ENCODE data around the gene IFT122.
"Not testable (repeated sequence)": the region's sequence is repeated elsewhere in the genome, so short reads cannot be mapped to it uniquely, and the experiment has no call there.

IFT122 gene

DNA sequence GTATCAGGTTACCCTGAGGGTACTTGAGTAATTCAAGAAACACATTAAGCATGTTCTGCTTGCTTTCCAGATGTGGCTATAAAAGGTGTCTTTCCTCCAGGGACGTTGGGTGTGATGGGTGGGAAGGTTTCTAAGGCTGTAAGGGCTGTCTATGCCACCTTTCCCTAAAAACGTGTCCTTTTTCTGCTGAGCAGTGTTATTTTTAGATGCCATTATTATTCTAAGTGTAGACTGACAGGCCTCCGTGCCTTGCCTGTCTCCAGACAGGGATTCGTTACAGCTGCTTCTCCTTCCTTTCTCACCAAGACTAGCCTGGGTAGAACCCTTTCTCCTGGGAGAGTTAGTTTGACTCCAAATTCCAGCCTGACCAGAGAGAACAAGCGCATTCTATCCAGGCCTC is 61.6 kb downstream of the IFT122 start:
- no peak for DNase-seq

DNA sequence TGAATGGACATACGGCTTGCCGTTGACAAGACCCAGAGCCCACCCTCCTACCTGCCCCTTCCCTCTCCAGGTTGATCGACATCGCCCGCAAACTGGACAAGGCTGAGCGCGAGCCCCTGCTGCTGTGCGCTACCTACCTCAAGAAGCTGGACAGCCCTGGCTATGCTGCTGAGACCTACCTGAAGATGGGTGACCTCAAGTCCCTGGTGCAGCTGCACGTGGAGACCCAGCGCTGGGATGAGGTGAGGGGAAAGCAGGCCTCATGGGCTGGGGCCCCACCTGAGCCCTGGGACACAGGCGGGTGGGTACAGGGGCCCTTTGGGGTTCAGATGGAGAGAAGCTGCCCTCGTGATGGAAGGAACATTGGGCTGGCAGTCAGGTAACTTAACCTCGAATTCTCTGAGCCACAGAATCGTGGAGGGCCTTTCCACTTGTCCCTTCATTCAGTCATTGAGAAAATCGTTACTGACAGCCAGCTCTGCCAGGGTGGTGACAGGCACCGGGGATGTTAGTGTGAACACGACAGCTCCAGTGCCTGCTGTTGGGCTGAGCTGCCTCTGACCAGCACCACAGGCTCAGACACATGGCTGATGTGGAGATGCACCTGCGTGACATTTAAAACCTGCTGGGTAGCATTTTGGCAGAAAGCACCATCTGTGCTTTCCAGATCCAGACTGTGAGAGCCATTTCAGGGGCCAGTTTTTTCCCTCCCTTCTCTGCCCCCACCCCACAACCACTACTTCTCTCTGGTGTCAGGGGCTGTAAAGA is 62.8 kb downstream of the IFT122 start:
- DNase-seq: peak; percentile 86 to 95

DNA sequence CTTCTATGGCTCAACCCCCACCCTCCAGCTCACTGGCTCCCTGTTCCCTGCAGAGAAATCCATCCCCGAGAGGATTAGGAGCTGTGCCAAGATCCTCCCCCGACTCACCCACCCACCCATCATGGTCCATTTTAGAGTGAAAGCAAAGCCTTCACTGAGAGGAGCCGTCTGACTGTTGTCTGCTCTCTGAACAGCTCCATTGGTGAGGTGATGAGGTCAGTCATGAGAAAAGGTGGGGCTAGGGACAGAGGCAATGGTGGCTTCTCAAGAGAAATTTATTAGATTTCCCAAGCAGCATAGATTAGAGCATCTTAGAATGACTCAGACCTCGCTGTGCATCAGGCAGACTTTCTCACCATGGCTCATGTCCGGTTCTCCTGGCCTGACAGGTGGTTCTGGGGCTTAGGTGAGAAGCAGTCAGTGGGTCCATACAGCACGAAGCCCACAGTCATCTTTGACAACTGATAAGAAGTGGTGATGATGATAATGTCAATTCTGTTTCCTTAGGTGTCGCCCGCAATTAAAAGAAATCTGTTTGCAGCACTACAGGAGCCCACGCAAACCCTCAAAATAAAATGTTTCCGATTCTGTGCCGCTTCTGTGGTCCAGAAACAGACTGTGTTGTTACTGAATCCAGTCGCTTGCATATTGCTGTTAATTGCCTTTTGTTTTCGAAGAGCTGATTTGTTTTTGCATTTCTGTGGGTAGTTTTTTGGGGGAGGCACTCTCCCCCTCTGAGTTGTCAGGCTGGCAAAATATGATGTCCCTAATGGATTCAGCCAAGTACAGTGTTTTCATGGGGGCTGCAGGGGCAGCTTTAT is 63.7 kb downstream of the IFT122 start:
- DNase-seq: peak; percentile 89 to 95

DNA sequence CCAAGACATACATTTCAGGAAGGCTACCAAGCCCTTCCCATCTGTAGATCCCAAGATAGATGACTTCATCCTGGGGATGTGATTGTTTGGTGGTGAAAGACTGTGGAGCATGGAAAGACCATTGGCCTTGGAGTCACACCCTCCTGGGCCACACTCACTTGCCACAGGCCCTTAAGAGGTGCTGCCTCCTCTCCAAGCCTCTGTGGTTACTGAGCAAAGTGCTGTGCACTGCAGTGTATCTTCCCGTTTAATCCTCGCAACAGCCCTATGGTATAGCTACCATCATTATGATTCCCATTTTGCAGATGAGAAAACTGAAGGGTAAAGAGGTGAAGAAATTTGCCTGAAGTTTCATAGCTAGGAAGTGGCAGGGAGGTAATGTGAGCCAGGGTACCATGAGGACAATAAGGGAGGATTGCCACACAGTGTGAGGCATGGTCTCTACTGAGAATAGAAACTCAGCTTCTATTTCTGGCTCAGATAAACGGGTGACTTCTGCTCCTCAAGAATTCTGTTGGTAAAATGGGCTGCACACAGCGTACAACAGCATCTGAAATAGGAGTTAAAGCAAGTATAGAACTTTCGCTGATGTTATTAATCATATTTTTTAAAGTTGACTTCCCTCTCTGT is 64.6 kb downstream of the IFT122 start:
- DNase-seq: no peak

DNA sequence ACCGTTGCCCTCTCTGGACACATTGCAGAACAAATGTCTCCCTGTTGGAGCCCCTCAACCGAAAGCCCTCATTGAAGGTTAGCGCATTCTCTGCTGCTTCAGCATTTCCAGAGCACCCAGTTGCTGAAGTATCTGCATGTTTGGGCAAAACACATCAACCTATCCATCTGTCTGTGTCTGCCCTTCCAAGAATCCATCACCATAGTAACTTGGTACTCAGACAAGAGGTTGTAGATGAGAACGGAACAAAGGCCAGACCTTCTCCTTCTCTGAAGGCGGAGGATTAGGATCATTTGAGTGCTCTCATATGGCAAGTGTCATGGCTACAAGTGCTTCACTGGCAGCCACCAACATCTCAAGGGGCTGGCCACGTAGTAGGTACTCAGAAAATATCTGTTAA is 65.3 kb downstream of the IFT122 start:
- DNase-seq: peak in 1 of 2 experiments; percentile 28

DNA sequence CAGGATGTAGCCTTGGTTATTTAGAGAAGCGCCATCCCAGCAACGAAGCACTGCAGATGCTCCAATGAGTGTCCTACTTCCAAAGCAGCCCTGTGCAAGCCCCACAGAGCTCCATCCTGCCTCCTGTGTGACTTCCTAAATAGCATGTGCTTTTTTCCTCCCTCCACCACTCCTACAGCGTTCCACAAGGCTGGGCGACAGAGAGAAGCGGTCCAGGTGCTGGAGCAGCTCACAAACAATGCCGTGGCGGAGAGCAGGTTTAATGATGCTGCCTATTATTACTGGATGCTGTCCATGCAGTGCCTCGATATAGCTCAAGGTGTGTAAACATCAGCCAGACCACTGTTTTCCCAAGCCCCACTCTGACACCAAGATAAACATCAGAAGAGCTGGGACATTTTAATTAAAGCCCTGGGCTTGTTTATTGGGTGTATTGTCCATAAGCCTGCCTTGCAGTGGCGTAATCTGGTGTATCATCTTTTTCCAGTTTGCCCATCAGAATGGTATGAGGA is 66.3 kb downstream of the IFT122 start:
- peak; percentile 93 to 99 for DNase-seq

DNA sequence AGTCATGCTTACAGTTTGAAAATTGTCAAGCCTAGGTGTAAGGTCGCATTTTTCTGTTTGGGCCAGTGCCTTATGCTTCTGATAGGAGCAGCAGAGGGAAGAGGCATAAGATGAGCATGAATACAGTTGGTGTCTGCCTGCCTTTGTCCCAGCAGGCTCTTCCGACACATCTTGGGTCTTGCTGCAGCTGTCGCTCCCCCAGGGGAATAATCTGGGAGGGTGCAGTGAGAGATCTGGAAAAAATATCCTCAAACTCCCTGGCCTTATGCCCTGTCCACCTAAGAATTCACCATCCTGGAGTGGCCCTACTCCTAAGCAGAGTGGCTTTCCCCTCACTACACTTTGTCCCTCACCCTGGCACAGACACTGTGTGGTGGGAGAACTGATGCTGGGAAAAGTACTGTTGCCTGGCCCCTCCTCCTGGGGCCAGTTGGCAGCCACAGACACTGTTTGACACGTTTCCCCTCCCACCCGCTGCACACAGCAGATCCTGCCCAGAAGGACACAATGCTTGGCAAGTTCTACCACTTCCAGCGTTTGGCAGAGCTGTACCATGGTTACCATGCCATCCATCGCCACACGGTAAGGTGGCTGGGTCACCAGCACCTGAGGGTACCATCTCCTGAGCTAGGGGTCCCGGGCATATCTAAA is 67.3 kb downstream of the IFT122 start:
- peak; percentile 69 to 84 for DNase-seq

DNA sequence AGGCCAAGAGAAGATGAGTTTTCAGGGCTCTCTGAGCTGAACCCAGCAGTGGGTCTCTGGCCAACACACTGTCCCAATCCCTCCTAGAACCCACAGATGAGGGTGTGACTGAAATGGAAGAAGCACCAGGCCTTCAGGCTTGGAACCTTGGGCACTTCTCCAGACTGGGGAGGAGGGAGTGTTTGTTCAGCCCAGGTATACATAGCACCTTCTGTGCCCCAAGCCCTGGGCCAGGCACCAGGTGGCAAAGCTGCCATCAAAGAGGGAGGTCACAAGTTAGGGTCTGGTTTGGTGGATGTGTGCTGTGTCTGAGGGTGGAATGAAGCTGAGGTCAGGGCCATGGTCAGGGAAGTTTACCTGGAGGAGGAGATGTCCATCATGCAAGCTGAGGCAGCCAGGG is 72.6 kb downstream of the IFT122 start:
- no peak for DNase-seq

DNA sequence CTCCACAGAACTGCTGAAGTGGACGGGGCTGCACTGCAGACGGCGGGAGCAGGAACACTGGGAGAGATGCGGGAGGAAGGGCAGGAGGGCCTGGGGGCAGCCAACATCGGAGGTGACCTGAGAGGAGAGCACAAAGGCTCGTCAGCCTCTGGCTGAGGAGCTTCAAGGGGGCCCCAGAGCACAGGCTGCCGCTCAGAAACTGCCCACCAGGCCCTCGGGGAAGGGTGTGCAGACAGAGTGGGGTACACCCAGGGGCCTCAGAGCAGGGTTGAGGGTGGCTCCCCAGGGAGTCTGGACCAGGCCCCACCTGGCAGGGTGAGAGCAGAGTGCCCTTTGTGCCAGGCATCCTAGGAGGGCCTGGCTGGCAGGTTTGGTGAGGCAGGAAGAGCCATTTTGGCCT is 73.7 kb downstream of the IFT122 start:
- no peak for DNase-seq

DNA sequence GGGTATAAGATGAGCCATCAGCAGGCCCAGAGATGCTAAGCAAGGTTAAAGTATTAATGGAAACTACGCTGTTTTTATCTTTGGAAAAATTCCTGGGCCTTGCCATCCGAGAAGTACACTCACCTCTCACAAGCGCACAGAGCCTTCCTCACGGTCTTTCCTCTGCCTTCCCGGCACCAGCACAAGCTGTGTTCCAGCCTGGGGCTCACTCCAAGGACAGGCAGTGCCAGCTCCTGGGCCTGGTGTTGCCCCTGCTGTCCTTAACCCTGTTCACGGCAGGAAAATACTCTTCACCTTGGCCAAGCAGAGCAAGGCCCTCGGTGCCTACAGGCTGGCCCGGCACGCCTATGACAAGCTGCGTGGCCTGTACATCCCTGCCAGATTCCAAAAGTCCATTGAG is 74.1 kb downstream of the IFT122 start:
- DNase-seq: no peak

DNA sequence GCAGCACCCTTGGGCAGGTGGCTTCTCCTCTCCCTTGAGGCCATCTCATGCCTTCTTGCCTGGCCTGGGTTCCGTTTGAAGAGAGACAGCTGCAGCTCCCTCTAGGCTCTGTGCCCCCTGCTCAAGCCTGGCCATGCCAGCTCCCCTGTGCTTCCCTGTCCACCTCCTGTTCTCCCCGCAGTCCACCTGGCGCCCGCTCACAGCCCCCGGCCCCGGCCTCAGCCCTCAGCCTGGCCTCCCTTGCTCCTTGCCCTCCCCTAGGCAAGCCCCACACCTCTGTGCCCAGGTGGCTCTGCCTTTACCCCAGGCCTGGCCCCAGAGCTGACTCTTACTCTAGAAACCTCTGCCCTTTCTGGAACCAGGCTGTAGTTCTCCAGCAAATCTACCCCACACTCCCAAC is 74.5 kb downstream of the IFT122 start:
- DNase-seq: no peak

DNA sequence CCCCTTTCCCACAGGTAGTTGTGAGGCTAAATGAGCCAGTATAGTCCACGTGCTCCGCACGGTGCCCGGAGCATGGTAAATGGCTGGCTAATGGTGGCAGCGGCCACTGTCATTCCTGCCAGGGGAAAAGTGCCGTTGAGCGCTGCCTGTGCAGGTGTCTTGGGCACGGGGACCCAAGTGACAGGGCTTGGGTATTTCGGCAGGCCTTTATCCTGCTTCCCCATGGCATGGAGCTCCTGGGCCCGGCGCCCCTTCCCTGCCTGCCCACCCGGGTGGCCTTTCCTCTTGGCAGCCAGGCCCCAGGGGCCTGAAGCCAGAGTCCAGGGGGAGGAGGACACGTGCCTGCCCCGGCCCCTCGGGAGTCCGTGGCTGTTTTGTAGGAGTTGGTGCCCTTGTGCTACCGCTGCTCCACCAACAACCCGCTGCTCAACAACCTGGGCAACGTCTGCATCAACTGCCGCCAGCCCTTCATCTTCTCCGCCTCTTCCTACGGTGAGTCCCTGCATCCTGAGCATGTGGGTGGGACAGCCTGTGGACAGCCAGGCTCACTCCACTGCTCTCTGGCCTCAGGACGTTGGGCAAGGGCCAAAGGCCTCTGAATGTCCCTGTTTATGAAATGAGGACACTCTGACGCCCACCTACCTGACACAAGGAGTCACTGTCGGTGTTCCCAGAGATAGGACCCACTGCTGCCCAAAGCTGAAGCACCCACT is 75.2 kb downstream of the IFT122 start:
- not testable (repeated sequence) for DNase-seq

DNA sequence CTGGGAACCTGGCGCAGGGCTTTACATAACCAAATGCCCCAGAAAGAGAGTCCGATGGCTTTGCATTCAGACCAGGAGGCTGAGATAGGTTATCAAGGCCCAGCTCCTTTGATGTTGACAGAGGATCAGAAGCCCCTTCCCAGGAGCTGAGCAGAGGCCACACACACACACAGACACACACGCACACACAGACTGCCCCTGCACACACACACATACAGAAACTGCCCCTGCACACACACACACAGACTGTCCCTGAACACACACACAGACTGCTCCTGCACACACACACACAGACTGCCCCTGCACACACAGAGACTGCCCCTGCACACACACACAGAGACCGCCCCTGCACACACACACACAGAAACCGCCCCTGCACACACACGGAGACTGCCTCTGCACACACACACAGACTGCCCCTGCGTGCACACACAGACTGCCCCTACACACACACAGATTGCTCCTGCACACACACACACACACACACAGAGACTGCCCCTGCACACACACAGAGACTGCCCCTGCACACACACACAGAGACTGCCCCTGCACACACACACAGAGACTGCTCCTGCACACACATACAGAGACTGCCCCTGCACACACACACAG is 75.9 kb downstream of the IFT122 start:
- not testable (repeated sequence) for DNase-seq

DNA sequence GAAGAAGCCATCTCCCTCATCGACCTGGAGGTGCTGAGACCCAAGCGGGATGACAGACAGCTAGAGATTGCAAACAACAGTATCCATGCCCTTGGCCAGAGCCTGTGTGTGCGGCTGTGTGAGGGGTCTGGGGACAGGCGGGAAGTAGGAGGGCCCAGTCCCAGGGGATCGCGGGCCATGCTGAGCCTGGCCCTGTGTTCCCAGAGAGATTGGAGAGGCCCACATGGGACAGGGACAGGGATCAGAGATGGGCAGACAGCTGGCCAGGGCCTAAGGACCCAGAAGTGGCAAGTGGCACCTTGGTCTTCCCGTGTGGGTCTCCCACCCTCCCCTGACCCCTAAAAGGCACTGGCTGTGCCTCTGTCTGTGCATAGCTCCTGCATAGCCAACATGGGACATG is 77.5 kb downstream of the IFT122 start:
- DNase-seq: no peak

DNA sequence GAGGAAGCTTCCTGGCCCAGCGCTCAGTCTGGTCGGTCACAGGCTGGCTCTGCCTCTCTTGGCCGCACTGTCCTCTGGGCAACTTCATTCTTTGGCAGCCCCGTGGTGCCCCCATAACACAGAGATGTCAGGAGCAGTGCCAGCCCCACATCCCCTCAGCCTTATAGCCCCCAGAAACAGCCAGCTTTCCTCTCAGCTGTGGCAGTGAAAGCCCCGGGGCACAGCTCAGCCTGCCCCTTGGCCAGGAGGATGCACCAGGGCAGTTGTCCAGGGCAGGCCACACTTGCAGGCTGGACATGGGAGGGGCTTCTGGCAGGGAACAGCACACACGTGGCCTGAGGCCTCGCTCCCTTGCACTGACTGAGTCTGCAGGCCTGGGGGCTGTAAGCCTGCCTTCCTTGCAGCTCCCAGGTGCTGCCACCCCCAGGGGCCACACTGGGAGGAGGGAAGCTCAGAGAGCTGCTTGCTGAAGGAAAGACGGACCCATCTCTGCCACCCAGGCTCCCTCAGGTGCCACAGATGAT is 78.1 kb downstream of the IFT122 start:
- DNase-seq: no peak

DNA sequence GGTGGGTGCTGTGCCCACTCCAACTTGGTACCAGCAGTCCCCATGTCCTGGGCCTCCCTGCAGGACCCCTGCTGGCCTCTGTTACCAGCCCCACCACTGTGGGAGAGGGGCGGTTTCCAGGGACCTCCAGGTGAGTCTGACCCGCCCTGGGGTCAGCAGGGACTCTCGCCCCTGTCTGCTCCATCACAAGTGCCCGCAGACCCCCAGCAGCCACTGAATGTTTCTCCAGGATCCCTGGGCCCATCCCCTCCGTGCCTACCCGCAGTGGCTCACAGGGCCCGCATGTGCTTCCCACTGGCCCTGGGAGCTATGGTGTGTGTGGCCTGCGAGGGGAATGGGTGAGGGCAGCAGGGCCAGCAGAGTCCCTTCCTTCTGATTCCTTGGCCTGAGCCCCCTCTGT is 78.6 kb downstream of the IFT122 start:
- DNase-seq: no peak

DNA sequence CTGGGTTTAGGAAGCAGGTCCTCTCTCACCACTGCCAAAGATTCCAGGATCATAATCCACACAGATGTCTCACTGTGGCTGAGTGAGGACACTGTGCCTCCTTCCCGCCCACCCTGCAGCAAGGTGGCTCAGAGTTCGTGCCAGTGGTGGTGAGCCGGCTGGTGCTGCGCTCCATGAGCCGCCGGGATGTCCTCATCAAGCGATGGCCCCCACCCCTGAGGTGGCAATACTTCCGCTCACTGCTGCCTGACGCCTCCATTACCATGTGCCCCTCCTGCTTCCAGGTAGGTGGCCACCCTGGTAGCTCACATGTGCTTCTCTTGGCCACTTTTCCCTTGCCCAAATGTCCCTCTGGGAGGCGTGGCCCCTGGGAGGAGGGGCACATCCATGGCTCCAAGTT is 79.4 kb downstream of the IFT122 start:
- DNase-seq: no peak

DNA sequence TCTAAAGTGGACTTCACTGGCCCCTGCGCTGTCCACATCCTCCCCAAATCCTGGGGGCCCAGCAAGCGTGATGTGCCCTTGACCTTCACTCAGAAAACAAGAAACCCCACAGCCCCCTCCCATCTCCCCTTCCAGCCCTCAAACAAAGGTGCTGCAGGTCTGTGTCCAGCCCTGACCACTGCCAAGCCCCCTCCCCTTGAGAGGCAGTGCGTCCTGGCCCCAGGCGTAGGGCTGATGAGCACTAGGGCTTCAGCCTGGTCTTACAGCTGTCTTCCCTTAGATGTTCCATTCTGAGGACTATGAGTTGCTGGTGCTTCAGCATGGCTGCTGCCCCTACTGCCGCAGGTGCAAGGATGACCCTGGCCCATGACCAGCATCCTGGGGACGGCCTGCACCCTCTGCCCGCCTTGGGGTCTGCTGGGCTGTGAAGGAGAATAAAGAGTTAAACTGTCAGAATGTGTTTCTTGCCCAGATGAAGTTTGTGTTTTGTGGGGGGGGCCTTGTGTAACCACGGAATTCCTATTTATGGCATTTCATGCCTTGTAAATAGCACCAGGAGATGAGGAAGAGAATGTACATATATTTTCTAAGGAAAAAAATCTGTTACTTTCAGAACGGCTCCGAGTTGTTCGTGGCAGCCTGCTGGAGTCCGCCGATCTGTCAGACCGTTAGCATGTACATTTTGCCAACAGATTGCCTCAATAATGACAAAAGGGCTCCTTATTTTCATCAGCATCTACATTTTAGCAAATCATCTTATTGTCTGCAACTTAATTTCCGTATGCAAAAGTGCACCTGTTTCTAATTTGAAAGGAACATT is 80.1 kb downstream of the IFT122 start:
- no peak for DNase-seq

DNA sequence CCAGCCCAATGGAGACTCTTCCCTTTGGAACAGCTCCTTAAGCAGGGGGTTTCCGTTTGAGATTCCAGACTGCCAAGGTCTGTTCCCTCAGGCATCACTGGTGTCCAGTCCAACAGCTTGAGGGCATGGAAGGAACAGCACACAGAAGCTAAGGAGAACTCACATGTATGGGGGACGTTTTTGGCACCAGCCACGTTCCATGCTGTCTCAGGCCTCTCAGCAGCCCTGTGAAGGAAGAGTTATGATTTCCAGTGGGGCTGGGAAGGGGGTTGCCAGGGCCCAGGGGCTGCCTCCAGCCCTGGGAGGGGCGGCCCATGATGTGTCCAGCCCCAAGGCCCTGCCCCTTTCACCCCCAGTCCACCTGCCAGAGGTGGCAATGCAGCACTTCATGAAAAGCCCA is 80.9 kb downstream of the IFT122 start:
- no peak for DNase-seq

DNA sequence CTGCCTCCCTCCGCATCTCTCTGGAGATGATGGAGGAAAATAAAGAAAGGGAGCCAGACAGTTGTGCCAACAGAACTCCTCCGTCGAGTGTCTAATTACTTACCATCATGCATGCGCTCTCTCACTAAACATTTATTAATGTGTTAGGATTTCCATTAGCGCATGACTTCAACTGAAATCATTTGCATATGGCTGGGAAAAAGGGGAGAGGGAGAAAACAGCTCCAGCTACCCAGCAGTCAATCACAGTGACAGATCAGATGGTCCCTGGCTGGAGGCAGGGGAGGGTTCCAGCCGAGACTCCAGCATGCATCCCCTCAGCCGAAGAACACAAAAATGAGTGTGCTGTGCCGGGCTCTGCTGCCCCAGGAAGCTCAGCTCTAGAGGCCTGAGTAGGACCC is 81.6 kb downstream of the IFT122 start:
- DNase-seq: no peak

DNA sequence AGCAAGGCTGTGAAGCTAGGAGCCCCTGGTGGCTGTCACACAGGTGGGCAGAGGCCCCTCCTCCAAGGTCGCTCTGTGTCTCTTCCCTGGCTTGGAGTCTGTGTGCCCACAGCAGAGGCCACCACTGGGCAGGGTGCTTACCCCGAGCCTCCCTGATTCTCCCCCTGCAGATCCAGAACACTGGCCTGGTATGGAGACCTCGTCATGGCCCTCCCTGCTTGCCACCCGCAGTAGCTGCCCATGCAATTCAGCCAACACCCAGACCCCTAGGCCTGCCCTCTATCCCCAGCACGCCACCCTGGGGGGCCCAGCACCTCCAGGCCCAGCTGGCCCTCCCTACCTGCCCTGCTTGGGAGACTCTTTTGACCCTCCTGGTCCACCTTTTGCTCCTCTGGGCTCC is 82.9 kb downstream of the IFT122 start:
- DNase-seq: no peak
